Liver (tissue), 9 donors: ENCODE measurements around the gene ADA. TPM values are rescaled to one million over a fixed set of nuclear protein-coding genes. Genes with fewer than 3 reads are reported as not detected.
"Not testable (repeated sequence)": the region's sequence is repeated elsewhere in the genome, so short reads cannot be mapped to it uniquely, and the experiment has no call there.

Experiments
- DNase-seq: peaks from one replicate; pipeline ENCODE4 v3.0.0-alpha.2; 2017; ENCODE audit warnings: low spot score
- H3K27ac ChIP-seq, 2 donors: one replicate each; pipeline ENCODE4 v1.7.0; 2013; ENCODE audit warnings: inconsistent platforms in 2 of 2, low read length in 2 of 2, control low read depth in 1 of 2, low read depth in 1 of 2, mild to moderate bottlenecking in 1 of 2
- H3K27me3 ChIP-seq, 4 donors: one replicate each; pipeline versions ENCODE4 v1.6.1 to v1.7.0; 2013; ENCODE audit warnings: low read length in 3 of 4, inconsistent platforms in 1 of 4, mild to moderate bottlenecking in 1 of 4, moderate library complexity in 1 of 4; ENCODE audit not compliant: control insufficient read depth in 4 of 4, insufficient read depth in 4 of 4
- H3K36me3 ChIP-seq, 4 donors: one replicate each; pipeline versions ENCODE4 v1.6.1 to v1.7.0; 2013; ENCODE audit warnings: low read length in 3 of 4, mild to moderate bottlenecking in 3 of 4, low read depth in 1 of 4, moderate library complexity in 1 of 4; ENCODE audit not compliant: control insufficient read depth in 4 of 4, insufficient read depth in 3 of 4
- H3K4me1 ChIP-seq, 4 donors: one replicate each; pipeline versions ENCODE4 v1.6.1 to v1.7.0; 2013; ENCODE audit warnings: low read length in 3 of 4, mild to moderate bottlenecking in 3 of 4, moderate library complexity in 1 of 4; ENCODE audit not compliant: control insufficient read depth in 4 of 4, insufficient read depth in 4 of 4
- H3K4me3 ChIP-seq, 3 donors: one replicate each; pipeline versions ENCODE4 v1.6.1 to v1.7.0; 2013; ENCODE audit warnings: low read length in 3 of 3, control low read depth in 1 of 3, low read depth in 1 of 3, mild to moderate bottlenecking in 1 of 3
- H3K9ac ChIP-seq, 2 donors: one replicate each; pipeline ENCODE4 v1.7.0; 2013; ENCODE audit warnings: low read length in 2 of 2, mild to moderate bottlenecking in 2 of 2, moderate library complexity in 2 of 2, control low read depth in 1 of 2, low read depth in 1 of 2
- H3K9me3 ChIP-seq, 4 donors: one replicate each; pipeline versions ENCODE4 v1.6.1 to v1.7.0; 2013; ENCODE audit warnings: low read length in 3 of 4; ENCODE audit not compliant: control insufficient read depth in 4 of 4
- EGR1 ChIP-seq, 2 donors: IDR thresholded peaks; 2 replicates each; pipeline ENCODE4 v1.6.1; 2016 to 2018; ENCODE audit warnings: antibody characterized with exemption in 2 of 2, low read depth in 2 of 2
- FOXA1 ChIP-seq: IDR thresholded peaks from 2 replicates; pipeline ENCODE4 v1.6.1; 2016; ENCODE audit warnings: antibody characterized with exemption
- FOXA2 ChIP-seq: IDR thresholded peaks from 2 replicates; pipeline ENCODE4 v1.6.1; 2016; ENCODE audit warnings: antibody characterized with exemption
- GABPA ChIP-seq, 2 donors: IDR thresholded peaks in 1 of 2; conservative IDR thresholded peaks in 1 of 2; 2 replicates each; pipeline ENCODE4 v1.6.1; 2016; ENCODE audit warnings: antibody characterized with exemption in 2 of 2, mild to moderate bottlenecking in 1 of 2, moderate library complexity in 1 of 2
- HNF4A ChIP-seq, 2 donors: conservative IDR thresholded peaks; 2 replicates each; pipeline ENCODE4 v1.6.1; 2016; ENCODE audit warnings: antibody characterized with exemption in 2 of 2, mild to moderate bottlenecking in 2 of 2
- HNF4G ChIP-seq: IDR thresholded peaks from 2 replicates; pipeline ENCODE4 v1.6.1; 2016; ENCODE audit warnings: antibody characterized with exemption
- JUND ChIP-seq, 2 donors: IDR thresholded peaks; 2 replicates each; pipeline ENCODE4 v1.6.1; 2016; ENCODE audit warnings: antibody characterized with exemption in 2 of 2
- MAX ChIP-seq: IDR thresholded peaks from 2 replicates; pipeline ENCODE4 v1.6.1; 2016; ENCODE audit warnings: antibody characterized with exemption
- NR2F2 ChIP-seq: IDR thresholded peaks from 2 replicates; pipeline ENCODE4 v1.6.1; 2016; ENCODE audit warnings: antibody characterized with exemption
- RAD21 ChIP-seq, 2 donors: IDR thresholded peaks; 2 replicates each; pipeline ENCODE4 v1.6.1; 2016; ENCODE audit warnings: antibody characterized with exemption in 2 of 2, mild to moderate bottlenecking in 2 of 2
- REST ChIP-seq: IDR thresholded peaks from 2 replicates; pipeline ENCODE4 v1.6.1; 2016; ENCODE audit warnings: antibody characterized with exemption, mild to moderate bottlenecking
- RXRA ChIP-seq, 2 donors: IDR thresholded peaks; 2 replicates each; pipeline ENCODE4 v1.6.1; 2017 to 2018; ENCODE audit warnings: antibody characterized with exemption in 2 of 2, mild to moderate bottlenecking in 1 of 2
- SP1 ChIP-seq: IDR thresholded peaks from 2 replicates; pipeline ENCODE4 v1.6.1; 2018; ENCODE audit warnings: antibody characterized with exemption, mild to moderate bottlenecking
- TAF1 ChIP-seq: conservative IDR thresholded peaks from 2 replicates; pipeline ENCODE4 v1.6.1; 2016; ENCODE audit warnings: antibody characterized with exemption, mild to moderate bottlenecking
- YY1 ChIP-seq: IDR thresholded peaks from 2 replicates; pipeline ENCODE4 v1.6.1; 2016; ENCODE audit warnings: antibody characterized with exemption, mild to moderate bottlenecking
- WGBS: extraction: QIAGEN DNeasy Blood & Tissue Kit; methylation state at CpG from one replicate; pipeline ENCODE4 v1.1.7; 2013; 5-methylcytosine and 5-hydroxymethylcytosine counted together
- polyA plus RNA-seq, 2 donors: library from polyadenylated mRNA; stranded (reverse) in 1 of 2; unstranded in 1 of 2; fragments of 200-250 nt in 1 of 2; fragments of >200 nt in 1 of 2; fragmentation: Nextera tagmentation in 1 of 2; extraction: Ambion mirVana in 1 of 2; gene quantifications; one replicate each; pipeline versions ENCODE4 v1.2.1 to v1.2.3, GENCODE V29; 2013 to 2015
- total RNA-seq, 2 donors: library from RNA; depleted of rRNA; stranded (reverse); fragments of >200 nt; gene quantifications; one replicate each; pipeline ENCODE4 v1.2.3, GENCODE V29; 2014
- TF ChIP-seq, protein P1 (sequence below): IDR thresholded peaks from 2 replicates; pipeline ENCODE4 v1.6.1; 2016; ENCODE audit warnings: antibody characterized with exemption
- TF ChIP-seq, protein P2 (sequence below): fragments of 150-350 bp; IDR thresholded peaks from 2 replicates; pipeline ENCODE4 v1.5.1; 2017; ENCODE audit warnings: improper control_type of control experiment, low read depth, low read length; ENCODE audit not compliant: missing input control
- TF ChIP-seq, protein P3 (sequence below): IDR thresholded peaks from 2 replicates; pipeline ENCODE4 v1.6.1; 2016; ENCODE audit warnings: antibody characterized with exemption
- donor health status: healthy.
- donor health status: healthy.
- donor health status: healthy.
- donor health status: healthy.
- donor health status: healthy.

The ADA gene
- total and polyA plus RNA-seq, 4 donors: 2.9 to 7.7 (median 3.0) TPM

DNA sequence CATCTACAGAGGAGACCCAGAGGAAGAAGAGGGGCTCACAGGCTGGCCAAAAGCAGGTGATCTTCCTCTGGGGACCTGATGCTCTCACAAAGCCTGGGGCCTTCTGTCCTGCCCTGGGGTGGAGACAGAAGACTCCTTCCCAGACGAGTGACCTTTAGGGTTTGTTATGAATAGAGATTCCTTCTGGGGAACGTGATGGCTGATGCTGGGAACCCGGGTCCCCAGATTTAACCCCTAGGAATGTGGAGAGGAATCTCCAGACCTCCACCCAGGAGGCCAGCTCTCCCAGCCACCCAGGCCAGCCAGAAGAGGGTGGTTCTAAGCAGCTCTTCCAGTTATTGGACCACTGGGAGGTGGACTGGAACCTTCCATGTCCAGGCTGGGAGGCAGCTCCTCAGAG is 46.9 kb upstream of the ADA start:
- no peaks in the 10 kb centered on the region for H3K9me3 ChIP-seq
- no peak overlapping the region for H3K27ac ChIP-seq
- TF ChIP-seq REST (no peak), JUND (IDR thresholded peaks at IDR 0.05) (no peak), SP1 (no peak), GABPA (IDR thresholded peaks at IDR 0.05 in 1 of 2, conservative IDR thresholded peaks at IDR 0.05 in 1 of 2) (no peak), FOXA2 (no peak), HNF4G (no peak), EGR1 (IDR thresholded peaks at IDR 0.05; ENCODE audit: low read depth in 2 of 2) (no peak), RAD21 (IDR thresholded peaks at IDR 0.05) (no peak), FOXA1 (no peak), YY1 (no peak), RXRA (IDR thresholded peaks at IDR 0.05) (no peak), HNF4A (conservative IDR thresholded peaks at IDR 0.05) (no peak), MAX (no peak), NR2F2 (no peak), TAF1 (no peak)
- TF ChIP-seq, protein P1, sequence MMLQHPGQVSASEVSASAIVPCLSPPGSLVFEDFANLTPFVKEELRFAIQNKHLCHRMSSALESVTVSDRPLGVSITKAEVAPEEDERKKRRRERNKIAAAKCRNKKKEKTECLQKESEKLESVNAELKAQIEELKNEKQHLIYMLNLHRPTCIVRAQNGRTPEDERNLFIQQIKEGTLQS: no peak
- TF ChIP-seq, protein P2, sequence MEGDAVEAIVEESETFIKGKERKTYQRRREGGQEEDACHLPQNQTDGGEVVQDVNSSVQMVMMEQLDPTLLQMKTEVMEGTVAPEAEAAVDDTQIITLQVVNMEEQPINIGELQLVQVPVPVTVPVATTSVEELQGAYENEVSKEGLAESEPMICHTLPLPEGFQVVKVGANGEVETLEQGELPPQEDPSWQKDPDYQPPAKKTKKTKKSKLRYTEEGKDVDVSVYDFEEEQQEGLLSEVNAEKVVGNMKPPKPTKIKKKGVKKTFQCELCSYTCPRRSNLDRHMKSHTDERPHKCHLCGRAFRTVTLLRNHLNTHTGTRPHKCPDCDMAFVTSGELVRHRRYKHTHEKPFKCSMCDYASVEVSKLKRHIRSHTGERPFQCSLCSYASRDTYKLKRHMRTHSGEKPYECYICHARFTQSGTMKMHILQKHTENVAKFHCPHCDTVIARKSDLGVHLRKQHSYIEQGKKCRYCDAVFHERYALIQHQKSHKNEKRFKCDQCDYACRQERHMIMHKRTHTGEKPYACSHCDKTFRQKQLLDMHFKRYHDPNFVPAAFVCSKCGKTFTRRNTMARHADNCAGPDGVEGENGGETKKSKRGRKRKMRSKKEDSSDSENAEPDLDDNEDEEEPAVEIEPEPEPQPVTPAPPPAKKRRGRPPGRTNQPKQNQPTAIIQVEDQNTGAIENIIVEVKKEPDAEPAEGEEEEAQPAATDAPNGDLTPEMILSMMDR: no peak
- TF ChIP-seq, protein P3, sequence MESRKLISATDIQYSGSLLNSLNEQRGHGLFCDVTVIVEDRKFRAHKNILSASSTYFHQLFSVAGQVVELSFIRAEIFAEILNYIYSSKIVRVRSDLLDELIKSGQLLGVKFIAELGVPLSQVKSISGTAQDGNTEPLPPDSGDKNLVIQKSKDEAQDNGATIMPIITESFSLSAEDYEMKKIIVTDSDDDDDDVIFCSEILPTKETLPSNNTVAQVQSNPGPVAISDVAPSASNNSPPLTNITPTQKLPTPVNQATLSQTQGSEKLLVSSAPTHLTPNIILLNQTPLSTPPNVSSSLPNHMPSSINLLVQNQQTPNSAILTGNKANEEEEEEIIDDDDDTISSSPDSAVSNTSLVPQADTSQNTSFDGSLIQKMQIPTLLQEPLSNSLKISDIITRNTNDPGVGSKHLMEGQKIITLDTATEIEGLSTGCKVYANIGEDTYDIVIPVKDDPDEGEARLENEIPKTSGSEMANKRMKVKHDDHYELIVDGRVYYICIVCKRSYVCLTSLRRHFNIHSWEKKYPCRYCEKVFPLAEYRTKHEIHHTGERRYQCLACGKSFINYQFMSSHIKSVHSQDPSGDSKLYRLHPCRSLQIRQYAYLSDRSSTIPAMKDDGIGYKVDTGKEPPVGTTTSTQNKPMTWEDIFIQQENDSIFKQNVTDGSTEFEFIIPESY: no peak
- H3K36me3 ChIP-seq: no peaks in the 10 kb centered on the region
- H3K4me3 ChIP-seq: no peak overlapping the region
- no peaks in the 10 kb centered on the region for H3K4me1 ChIP-seq
- no peak for DNase-seq
- H3K27me3 ChIP-seq: no peaks in the 10 kb centered on the region
- 64% methylated on average over 3 of the region's 3 CpGs for WGBS
- no peak overlapping the region for H3K9ac ChIP-seq

- H3K4me3 ChIP-seq, H3K9ac ChIP-seq, H3K4me1 ChIP-seq, H3K27ac ChIP-seq, DNase-seq, H3K27me3 ChIP-seq, H3K36me3 ChIP-seq, H3K9me3 ChIP-seq: not testable (repeated sequence)
- 90% methylated on average over 5 of the region's 5 CpGs for WGBS
These were observed 45.5 kb upstream of the ADA start for GRCh38 chr20:44697041-44697440.
